HepG2 (cell line): ENCODE results near the gene RELL1. TPM values are rescaled to one million over a fixed set of nuclear protein-coding genes. Genes with fewer than 3 reads are reported as not detected.

ENCODE experiments used
- CEBPG ChIP-seq: IDR thresholded peaks from 2 replicates; pipeline ENCODE4 v1.6.1; 2016
- ESRRA ChIP-seq: sonication (generic); formaldehyde crosslinking; IDR thresholded peaks from 2 replicates; pipeline ENCODE4 v1.5.1; 2020; ENCODE audit warnings: mild to moderate bottlenecking, low read depth, missing genetic modification reagents
- KAT8 ChIP-seq: IDR thresholded peaks from 2 replicates; pipeline ENCODE4 v1.6.1; 2016; ENCODE audit warnings: missing genetic modification reagents, missing compliant biosample characterization
- KLF9 ChIP-seq: IDR thresholded peaks from 2 replicates; pipeline ENCODE4 v1.6.1; 2016; ENCODE audit warnings: low read depth
- MED13 ChIP-seq: sonication (generic); formaldehyde crosslinking; IDR thresholded peaks from 2 replicates; pipeline ENCODE4 v1.5.0; 2020; ENCODE audit warnings: missing genetic modification reagents
- MED8 ChIP-seq: sonication (generic); formaldehyde crosslinking; IDR thresholded peaks from 2 replicates; pipeline ENCODE4 v1.8.1; 2023; ENCODE audit warnings: mild to moderate bottlenecking, missing genetic modification reagents; ENCODE audit not compliant: insufficient replicate concordance
- NFKB2 ChIP-seq: sonication (generic); formaldehyde crosslinking; IDR thresholded peaks from 2 replicates; pipeline ENCODE4 v1.4.0; 2020; ENCODE audit warnings: missing genetic modification reagents, borderline replicate concordance
- POLR2G ChIP-seq: fragments of 200-400 bp; formaldehyde crosslinking; IDR thresholded peaks from 2 replicates; pipeline ENCODE4 v1.6.1; 2018; ENCODE audit warnings: mild to moderate bottlenecking, low read depth, low read length, moderate library complexity
- ZBTB1 ChIP-seq: sonication (generic); formaldehyde crosslinking; IDR thresholded peaks from 2 replicates; pipeline ENCODE4 v1.4.0; 2020; ENCODE audit warnings: missing genetic modification reagents, borderline replicate concordance
- ZBTB7B ChIP-seq: sonication (generic); formaldehyde crosslinking; IDR thresholded peaks from 2 replicates; pipeline ENCODE4 v1.4.0; 2020; ENCODE audit warnings: missing genetic modification reagents
- ZNF496 ChIP-seq: sonication (generic); formaldehyde crosslinking; IDR thresholded peaks from 2 replicates; pipeline ENCODE4 v1.8.1; 2023; ENCODE audit warnings: mild to moderate bottlenecking, moderate library complexity, missing genetic modification reagents; ENCODE audit not compliant: insufficient replicate concordance
- polyA plus RNA-seq, 8 experiments: library from polyadenylated mRNA; depleted of rRNA in 3 of 8; stranded (reverse) in 7 of 8; unstranded in 1 of 8; fragments of >200 nt; fragmentation: Illumina TruSeq in 4 of 8; extraction: Trizol in 4 of 8; gene quantifications; 2 replicates each; pipeline versions ENCODE4 v1.2.1 to v1.2.3, GENCODE V29; 2011 to 2016; ENCODE audit warnings: low read depth in 4 of 8, missing spikeins in 1 of 8, mixed read lengths in 1 of 8; ENCODE audit not compliant: insufficient read depth in 1 of 8
- total RNA-seq, 5 experiments: library from RNA; depleted of rRNA; stranded (reverse); fragments of >200 nt; fragmentation: Illumina TruSeq; extraction: Trizol; gene quantifications; 2 replicates each; pipeline ENCODE4 v1.2.3, GENCODE V29; 2016; ENCODE audit warnings: low read depth in 1 of 5
- TF ChIP-seq, protein P1 (sequence below): sonication (generic); formaldehyde crosslinking; IDR thresholded peaks from 2 replicates; pipeline ENCODE4 v1.4.0; 2020; ENCODE audit warnings: mild to moderate bottlenecking, missing genetic modification reagents, borderline replicate concordance
- TF ChIP-seq, protein P2 (sequence below): sonication (generic); IDR thresholded peaks from 2 replicates; pipeline ENCODE4 v1.6.1; 2016; ENCODE audit warnings: low read depth, borderline replicate concordance
- TF ChIP-seq, protein P3 (sequence below): sonication (generic); formaldehyde crosslinking; IDR thresholded peaks from 2 replicates; pipeline ENCODE4 v1.4.0; 2020; ENCODE audit warnings: mild to moderate bottlenecking, missing genetic modification reagents
- TF ChIP-seq, protein P4 (sequence below): sonication (generic); formaldehyde crosslinking; IDR thresholded peaks from 2 replicates; pipeline ENCODE4 v1.5.0; 2020; ENCODE audit warnings: missing genetic modification reagents
- TF ChIP-seq, protein P5 (sequence below): sonication (generic); formaldehyde crosslinking; IDR thresholded peaks from 2 replicates; pipeline ENCODE4 v1.4.0; 2020; ENCODE audit warnings: missing genetic modification reagents

Gene RELL1
- total and polyA plus RNA-seq, 2 of the 13 experiments (the other 11 are each of a cell fraction or from before 2014, with no cell fraction given): 8.4 to 58.4 TPM

DNA sequence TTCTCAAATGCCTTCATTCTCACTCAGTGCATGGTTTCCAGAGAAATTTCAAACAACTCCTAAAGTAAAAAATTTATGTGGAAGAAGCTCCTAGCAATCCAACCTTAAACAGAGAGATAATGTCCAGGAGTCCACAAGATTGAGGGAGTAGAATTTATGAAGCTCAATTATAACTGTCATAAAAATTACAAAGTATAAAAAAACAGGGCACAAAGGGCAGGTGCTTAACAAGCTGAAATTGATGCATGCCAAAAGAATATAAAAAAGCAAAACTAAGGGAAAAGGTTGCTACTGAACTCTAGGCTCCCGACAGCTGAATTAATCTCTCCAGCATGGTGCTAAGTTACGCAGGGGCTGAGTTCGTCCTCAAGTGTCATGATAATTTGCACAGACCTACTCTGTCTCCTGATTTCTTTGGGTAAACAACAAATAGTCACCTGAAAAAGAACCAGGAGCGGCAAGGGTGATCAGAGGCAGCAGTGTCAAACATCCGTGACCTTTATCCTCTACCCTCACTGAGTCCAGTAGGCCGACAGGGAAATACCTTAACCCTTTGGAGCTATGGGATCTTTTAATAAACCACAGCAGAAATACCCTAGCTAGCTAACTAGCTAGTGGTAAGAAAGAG is 47.2 kb upstream of the RELL1 start (continued):
- TF ChIP-seq, protein P1, sequence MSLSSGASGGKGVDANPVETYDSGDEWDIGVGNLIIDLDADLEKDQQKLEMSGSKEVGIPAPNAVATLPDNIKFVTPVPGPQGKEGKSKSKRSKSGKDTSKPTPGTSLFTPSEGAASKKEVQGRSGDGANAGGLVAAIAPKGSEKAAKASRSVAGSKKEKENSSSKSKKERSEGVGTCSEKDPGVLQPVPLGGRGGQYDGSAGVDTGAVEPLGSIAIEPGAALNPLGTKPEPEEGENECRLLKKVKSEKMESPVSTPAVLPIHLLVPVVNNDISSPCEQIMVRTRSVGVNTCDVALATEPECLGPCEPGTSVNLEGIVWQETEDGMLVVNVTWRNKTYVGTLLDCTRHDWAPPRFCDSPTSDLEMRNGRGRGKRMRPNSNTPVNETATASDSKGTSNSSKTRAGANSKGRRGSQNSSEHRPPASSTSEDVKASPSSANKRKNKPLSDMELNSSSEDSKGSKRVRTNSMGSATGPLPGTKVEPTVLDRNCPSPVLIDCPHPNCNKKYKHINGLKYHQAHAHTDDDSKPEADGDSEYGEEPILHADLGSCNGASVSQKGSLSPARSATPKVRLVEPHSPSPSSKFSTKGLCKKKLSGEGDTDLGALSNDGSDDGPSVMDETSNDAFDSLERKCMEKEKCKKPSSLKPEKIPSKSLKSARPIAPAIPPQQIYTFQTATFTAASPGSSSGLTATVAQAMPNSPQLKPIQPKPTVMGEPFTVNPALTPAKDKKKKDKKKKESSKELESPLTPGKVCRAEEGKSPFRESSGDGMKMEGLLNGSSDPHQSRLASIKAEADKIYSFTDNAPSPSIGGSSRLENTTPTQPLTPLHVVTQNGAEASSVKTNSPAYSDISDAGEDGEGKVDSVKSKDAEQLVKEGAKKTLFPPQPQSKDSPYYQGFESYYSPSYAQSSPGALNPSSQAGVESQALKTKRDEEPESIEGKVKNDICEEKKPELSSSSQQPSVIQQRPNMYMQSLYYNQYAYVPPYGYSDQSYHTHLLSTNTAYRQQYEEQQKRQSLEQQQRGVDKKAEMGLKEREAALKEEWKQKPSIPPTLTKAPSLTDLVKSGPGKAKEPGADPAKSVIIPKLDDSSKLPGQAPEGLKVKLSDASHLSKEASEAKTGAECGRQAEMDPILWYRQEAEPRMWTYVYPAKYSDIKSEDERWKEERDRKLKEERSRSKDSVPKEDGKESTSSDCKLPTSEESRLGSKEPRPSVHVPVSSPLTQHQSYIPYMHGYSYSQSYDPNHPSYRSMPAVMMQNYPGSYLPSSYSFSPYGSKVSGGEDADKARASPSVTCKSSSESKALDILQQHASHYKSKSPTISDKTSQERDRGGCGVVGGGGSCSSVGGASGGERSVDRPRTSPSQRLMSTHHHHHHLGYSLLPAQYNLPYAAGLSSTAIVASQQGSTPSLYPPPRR (CRISPR knock-in tag): 0 out of 2 replicates have a peak, but pooled peaks have one; percentile 55
- TF ChIP-seq KLF9 (CRISPR knock-in tag): no peak
- TF ChIP-seq KAT8 (CRISPR knock-in tag): peak; percentile 23; the same call in 1 of the 2 replicates
- no peak for TF ChIP-seq MED13 (CRISPR knock-in tag)
- TF ChIP-seq, protein P2, sequence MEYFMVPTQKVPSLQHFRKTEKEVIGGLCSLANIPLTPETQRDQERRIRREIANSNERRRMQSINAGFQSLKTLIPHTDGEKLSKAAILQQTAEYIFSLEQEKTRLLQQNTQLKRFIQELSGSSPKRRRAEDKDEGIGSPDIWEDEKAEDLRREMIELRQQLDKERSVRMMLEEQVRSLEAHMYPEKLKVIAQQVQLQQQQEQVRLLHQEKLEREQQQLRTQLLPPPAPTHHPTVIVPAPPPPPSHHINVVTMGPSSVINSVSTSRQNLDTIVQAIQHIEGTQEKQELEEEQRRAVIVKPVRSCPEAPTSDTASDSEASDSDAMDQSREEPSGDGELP: peak; percentile 82; the same call in 1 of the 2 replicates
- TF ChIP-seq CEBPG (CRISPR knock-in tag): 0 out of 2 replicates have a peak, but pooled peaks have one; percentile 4
- TF ChIP-seq NFKB2 (CRISPR knock-in tag): no peak
- TF ChIP-seq, protein P3, sequence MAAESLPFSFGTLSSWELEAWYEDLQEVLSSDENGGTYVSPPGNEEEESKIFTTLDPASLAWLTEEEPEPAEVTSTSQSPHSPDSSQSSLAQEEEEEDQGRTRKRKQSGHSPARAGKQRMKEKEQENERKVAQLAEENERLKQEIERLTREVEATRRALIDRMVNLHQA (CRISPR knock-in tag): no peak
- no peak for TF ChIP-seq MED8
- peak; percentile 37; the same call in 1 of the 2 replicates for TF ChIP-seq ZBTB7B (CRISPR knock-in tag)
- TF ChIP-seq, protein P4, sequence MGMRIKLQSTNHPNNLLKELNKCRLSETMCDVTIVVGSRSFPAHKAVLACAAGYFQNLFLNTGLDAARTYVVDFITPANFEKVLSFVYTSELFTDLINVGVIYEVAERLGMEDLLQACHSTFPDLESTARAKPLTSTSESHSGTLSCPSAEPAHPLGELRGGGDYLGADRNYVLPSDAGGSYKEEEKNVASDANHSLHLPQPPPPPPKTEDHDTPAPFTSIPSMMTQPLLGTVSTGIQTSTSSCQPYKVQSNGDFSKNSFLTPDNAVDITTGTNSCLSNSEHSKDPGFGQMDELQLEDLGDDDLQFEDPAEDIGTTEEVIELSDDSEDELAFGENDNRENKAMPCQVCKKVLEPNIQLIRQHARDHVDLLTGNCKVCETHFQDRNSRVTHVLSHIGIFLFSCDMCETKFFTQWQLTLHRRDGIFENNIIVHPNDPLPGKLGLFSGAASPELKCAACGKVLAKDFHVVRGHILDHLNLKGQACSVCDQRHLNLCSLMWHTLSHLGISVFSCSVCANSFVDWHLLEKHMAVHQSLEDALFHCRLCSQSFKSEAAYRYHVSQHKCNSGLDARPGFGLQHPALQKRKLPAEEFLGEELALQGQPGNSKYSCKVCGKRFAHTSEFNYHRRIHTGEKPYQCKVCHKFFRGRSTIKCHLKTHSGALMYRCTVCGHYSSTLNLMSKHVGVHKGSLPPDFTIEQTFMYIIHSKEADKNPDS (CRISPR knock-in tag): no peak
- no peak for TF ChIP-seq POLR2G
- TF ChIP-seq ZBTB1 (CRISPR knock-in tag): no peak
- no peak for TF ChIP-seq ZNF496 (CRISPR knock-in tag)
- TF ChIP-seq ESRRA (CRISPR knock-in tag): peak; percentile 52; the same call in 1 of the 2 replicates
- TF ChIP-seq, protein P5, sequence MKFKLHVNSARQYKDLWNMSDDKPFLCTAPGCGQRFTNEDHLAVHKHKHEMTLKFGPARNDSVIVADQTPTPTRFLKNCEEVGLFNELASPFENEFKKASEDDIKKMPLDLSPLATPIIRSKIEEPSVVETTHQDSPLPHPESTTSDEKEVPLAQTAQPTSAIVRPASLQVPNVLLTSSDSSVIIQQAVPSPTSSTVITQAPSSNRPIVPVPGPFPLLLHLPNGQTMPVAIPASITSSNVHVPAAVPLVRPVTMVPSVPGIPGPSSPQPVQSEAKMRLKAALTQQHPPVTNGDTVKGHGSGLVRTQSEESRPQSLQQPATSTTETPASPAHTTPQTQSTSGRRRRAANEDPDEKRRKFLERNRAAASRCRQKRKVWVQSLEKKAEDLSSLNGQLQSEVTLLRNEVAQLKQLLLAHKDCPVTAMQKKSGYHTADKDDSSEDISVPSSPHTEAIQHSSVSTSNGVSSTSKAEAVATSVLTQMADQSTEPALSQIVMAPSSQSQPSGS (CRISPR knock-in tag): 0 out of 2 replicates have a peak, but pooled peaks have one; percentile 61
